Central memory CD4-positive, alpha-beta T cell (primary cell): ENCODE results near the gene RIC3.

Source experiments
- DNase-seq: peaks from one replicate; pipeline ENCODE4 v3.0.0; 2022

The RIC3 gene

DNA sequence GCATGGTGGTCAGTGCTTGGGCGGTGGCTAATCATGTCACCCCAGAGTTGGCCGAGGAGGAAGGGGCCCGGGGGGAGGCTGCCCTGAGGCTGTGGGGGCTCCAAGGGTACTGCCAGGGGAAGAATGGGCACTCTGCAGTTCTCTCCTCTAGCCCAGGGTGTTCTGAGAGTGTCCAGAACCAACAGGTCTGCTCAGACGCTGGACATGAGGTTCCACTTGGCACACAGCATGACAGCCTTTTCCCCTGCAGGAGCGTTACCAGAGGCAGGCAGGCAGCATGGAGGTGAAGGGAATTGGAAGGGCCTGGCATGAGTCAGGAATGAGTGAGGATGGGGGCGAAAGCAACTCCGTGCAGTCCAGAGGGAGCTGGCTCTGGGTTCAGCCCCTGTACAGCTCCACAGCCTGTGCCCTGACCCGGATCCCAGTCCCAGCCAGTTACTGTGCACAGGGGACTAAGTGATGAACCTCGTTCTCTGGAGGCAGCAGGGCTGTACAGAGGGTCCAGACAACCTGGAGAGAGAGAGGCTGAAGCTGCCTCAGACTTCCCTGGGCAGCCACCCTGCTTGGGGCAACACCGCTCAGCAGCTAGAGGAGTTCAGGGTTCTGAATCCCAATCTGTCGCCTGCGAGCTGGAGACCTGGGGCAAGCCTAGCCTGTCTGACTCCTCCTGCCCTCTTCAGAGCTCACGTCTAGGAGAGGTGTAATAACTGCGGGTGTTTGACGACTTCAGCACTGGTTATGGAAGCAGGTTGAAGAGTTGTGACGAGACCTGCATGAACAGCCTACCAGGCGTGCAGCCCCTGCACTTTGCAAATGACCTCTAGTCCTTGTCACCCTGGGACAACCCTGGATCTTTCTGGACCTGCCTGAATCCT is 102.6 kb downstream of the RIC3 start:
- DNase-seq = no peak

DNA sequence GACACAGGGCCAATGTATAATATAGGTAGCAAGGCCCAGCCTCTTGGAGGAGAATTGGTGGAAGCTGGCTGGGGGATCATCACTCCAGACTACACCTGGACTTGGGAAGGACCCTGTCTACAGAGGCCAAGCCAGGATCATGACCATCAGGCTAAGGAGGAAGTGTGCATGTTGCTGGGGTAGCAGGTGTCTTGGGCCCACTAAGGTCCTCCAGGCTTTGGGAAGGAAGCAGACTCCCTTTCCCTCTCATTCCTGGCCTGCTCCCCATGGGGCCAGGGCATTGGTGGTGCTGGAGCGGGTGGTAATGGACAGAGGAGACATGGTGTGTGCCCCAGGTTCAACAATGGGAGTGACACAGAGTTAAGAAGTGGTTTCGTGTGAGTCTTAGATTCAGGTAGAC is 103.8 kb downstream of the RIC3 start:
- no peak for DNase-seq

DNA sequence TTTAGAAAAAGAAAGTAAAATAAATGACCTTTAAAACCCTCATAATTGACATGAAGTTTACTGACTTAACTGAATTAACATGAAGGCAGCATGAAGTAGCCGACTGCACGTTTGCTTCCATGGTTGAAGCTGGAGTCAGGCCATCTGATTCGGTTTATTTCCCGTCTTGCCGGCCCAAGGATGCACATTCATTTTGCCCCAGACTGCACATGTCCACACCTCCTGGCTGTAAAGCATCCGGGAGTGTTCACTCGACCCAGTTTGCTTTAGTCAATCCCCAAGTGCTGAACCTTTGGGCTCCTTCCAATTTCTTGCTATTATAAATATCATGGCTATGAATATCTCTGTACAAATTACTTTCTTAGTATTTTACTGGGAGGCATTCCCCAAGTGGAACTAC is 105.5 kb downstream of the RIC3 start:
- DNase-seq = no peak

DNA sequence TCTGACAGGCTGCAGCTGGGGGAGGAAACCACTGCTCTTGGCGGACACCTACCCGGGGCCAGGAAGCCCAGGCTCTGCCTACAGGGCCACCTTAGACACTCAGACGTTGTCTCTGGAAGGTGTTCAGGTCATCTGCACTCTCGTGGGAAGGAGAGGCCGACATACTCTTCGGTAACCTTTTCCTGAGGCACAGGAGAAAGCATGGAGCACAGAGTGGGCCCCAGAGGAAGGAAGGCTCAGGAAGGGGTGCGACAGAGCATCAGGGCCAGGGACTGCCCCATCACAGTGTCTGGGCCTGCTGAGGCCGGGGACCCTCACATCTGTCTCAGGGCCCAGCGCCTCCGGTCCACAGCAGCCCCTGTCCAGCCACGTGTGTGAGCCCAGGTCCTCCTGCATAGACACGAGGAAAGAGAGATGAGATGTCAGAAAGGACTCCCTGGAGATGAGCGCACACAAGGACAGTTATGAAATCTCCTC is 106.0 kb downstream of the RIC3 start:
- no peak for DNase-seq

DNA sequence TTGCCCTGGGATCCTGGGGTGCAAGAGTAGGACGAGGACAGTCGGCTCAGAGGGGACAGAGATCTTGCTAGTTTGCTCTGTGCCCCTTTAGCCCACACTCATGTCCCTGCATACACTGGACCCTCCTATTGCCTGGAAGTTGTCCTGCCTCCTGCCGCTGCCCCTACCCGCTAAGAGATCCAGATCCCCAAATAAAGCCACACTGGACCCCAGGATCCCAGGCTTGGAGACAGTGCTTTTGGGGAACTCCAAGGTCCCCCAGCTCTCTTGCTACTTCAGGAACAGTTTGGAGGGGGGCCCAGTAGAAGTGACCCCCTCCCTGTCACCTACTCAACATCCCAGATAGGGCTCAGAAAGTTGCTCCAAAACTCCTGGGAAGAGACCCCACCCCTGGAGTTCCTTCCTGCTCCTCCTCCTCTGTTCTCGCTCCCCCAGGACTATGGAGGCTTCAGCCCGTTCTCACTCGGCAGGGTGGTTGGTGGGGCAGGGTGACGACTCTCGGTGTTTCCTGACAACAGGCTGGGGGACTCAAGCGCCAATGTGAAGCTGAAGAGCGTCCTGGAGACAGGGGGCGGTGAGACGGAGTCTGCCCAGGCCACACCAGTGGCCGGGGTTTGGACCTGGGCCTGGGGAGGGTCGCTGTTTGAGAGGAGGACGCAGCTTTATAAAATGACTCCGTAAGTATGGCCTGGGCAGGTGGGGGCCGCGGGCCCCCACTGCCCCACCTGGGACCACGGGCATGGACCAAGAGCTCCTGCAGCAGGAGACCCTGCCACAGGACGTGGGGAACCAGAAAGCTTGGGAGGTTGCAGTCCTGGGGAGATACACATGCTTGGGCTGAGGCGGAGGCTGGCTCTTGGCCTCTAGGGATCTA is 107.0 kb downstream of the RIC3 start:
- DNase-seq = no peak

DNA sequence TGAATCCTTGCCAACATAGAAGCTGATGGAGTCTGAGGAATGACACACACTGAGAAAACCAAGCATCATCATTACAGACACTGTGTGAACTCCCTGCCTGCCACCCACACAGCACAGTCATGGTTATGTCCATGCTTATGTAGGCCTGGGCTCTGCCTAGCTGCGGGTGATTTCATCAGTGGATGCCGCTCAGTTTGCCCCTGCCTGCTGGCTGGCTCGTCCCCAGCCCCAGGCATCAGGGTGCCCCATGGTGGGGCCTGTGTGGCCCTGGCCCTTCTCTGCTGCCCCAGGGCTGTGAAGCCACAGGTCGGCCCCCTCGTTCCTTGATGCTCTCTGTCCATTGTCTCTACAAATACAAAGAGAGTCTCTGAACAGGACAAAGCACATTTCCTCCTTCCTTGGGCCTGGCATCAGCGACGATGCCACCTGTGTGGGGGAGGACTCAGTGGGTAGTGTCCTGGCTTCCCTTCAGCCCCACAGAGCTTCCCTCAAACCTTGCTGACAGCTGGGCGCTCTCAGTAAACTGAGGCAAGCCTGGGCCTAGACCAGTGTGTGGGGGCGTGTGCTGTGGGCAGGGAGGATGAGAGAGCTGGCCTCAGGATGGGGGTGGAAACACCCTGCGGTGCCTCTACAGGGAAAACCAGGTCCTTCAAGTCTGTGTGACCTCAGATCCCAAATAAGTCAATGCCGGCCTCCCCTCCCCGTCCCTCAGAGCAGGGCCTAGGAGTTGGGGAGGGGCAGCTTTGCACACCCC is 107.8 kb downstream of the RIC3 start:
- no peak for DNase-seq

DNA sequence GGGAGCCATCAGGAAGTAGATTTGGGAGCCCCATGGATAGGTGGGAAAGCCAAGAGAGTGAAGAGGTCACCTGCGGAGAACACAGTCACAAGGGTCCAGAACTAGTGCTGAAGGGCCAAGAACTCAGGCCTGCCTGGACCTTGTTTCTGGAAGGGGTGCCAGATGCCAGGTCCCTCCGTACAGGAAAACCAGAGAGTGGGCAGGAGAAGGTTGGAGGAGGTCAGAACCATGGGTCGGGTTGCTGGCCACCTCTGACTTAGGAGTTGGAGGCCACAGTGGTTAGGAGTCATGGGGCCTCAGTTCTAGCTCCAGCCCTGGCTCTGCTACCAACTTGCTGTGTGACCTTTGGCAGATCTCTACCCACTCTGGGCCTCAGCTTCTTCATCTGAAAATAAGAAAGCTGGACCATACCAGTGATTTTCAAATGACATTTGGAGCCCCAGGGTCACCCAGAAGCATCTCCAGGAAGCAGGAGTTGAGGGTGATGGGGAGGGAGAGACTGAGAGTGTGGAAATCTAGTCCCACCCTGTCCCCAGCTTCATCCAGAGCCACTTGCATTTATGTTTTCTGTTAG is 108.6 kb downstream of the RIC3 start:
- no peak for DNase-seq

DNA sequence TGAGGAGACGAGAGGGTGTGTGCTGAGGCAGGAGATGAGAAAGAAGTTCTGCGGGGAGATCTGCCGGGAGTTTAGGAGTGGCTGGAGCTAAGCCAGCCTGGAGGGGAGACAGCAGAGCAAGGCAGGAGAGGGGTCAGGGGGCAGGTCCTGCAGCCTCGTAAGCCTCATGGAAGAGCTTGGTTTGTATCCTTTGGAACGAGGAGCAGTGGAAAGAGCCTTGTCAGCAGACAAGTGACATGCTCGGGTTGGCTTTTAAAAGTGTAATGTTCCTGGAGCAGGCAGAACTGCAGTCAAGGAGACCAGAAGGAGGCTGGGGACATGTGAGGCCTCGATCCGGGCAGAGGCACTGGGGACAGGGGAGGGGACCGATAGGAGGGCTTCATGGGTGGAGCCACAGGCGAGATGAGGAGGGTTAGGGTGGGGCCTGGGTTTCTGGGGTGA is 109.2 kb downstream of the RIC3 start:
- DNase-seq = no peak

DNA sequence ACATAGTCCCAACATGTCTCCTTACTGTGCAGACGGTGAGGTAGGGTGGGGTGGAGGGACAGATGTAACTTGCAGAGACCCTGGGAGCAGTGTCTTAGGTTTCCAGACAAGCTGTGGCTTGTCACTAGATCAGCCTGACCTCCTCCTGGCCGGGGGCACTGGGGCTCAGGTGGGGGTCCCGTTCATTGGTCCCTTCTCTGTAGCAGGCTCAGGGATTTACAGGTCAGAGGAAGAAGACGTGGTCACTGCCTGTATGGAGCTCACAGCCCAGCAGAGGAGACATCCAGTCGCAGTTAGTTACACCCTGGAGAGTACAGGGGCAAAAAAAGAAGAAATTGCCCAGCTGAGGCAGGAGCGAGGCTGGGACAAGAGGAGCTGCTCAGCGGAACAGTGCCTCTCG is 109.8 kb downstream of the RIC3 start:
- no peak for DNase-seq

DNA sequence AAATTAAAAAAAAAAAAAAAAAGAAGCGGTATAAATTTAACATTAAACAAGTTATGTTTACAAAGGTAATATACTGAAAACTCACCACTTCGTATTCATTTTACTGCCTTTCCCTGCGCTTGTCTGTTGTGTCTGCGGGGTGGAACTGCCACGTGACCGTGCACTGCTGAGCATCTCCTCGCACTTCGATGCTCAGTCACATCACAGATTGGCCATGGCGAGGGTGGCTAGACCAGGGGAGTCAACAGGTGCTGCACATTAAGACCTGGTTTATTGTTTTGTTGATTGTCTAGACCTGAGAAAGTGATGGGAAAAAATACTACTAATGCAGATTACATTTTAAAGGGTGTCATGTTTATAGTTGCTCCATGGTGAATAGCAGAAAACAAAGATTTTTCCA is 110.6 kb downstream of the RIC3 start:
- DNase-seq = no peak

DNA sequence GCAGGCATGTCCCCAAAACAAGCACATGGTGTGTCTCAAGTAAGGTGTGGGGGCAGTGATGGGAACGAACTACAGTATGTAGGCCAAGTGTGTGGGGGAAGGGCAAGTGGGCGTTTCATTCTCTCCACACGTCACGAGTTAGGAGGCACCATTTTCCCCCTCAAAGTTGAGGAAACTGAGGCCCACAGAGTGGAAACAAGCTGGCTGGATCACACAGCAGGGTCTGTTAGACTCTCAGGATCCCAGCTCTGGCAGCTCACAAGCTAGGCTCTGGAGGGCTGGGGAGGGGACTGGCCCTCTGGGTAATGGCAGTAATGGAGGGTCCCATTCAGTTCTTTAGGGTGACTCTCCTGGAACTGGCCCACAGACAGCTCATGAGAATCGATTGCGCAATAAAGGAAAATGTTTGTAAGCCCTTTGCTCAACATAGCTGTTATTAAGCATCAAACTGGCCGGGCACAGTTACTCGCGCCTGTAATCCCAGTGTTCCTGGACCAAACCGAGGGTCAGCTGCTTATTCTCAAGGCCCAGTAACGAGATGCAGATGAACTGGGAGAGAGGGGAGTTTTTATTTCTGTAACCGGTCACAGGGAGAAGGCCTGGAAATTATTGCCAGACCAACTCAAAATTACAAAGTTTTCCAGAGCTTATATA is 111.9 kb downstream of the RIC3 start:
- DNase-seq = no peak
